ENCODE measurements around the gene ZNF684. TPM values are rescaled to one million over a fixed set of nuclear protein-coding genes. Genes with fewer than 3 reads are reported as not detected.

The ZNF684 gene
- total RNA-seq = 1.5 and 4.3 TPM in 2 replicates

DNA sequence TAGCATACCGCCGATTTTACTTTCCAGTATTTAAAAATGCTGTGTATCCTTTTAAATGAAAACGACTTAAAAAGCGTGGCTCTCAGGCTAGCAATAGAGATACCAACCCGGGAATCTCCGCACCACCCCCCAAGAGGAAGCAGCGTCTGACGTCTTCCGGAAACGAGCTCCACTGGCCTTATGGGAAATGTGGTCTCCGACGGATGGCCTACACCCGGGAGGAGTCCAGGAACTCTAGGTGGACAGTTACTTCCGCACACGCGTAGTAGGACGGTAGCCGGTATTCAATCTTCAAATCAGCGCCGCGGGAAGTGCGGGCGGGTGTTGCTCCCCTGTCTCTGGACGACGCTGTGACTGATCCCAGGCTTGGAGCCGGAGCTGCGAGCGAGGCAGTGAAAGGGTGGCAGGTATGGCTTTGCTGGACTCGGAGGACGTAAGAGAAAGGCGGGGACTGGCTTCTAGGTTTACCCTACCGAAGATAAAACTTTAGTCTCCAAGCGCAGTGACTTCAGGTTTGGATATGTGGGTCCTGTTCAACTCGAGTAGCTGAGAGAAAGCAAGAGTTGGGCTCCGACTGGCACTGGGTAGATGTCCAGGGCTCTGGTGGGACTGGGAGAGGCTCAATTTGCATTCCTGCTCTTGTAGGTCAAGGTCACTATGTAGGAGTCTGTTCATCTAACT is at the start of gene ZNF684:
ZNF684 (plus strand) TSS at position 257 of the 681 bp plus-strand sequence. CDS start 1,530 bp downstream, outside the sequence.

DNA sequence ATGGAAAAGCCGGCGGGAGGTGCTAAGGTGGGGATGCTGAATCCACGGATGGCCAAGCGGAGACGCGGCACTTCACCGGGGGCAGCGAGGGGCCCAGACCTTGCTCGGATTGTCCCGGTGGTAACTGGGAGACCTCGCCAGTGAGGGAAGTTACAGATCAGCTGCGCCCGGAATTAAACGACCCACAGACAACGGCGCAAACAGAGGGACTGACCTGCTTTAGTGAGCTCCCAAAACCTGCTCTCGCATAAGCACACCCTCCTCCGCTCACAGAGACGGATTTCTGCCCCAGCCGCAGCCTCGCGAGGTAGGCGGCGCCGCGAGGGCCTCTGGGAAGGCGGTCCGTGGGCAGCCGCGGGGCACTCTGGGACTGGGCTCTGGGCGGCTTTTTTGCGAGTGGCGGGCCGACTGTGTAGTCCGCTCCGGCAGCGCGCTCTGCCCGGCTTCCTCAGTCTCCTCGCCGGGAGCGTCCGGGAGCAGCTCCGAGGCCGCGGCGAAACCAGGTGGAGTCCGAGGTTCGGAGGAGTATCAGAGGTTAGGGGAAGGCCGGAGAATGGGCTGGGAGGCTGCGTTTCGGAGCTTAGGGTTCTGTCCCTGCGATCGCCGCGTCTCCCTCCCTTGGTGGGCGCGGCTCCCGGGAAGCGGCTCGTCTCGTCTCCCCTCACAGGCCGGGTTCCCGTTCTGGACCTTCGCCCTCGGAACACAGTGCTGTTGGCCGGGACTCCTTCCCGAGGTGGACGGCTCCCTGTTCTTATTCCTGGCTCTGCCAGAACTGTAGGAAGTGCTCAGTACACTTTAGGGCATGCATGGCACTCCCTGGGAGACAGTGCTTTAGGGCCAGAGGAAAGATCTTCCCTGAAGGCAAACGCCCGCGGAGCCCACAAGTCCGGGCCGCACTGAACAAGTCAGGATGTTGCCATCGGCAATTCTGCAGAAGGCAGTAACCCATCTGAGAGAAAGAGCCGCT is 22.8 kb upstream of the ZNF684 start, which contains the start of gene EXO5:
EXO5 (plus strand) TSS at position 393 of the 967 bp plus-strand sequence. CDS start 5,778 bp downstream, outside the sequence.

Other genes starting within 250 kb of the ZNF684 start
- 2.2 and 4.2 TPM in 2 replicates for gene COL9A2, start 214.4 kb upstream of the ZNF684 start, total RNA-seq
- gene SMAP2, start 157.9 kb upstream of the ZNF684 start, total RNA-seq = 8.7 and 14.6 TPM in 2 replicates
- gene ZFP69B, start 81.2 kb upstream of the ZNF684 start, total RNA-seq = 1.6 and 4.7 TPM in 2 replicates
- 2.1 and 2.5 TPM in 2 replicates for gene ZFP69, start 54.3 kb upstream of the ZNF684 start, total RNA-seq
- 2.1 and 6.8 TPM in 2 replicates for gene EXO5, start 22.9 kb upstream of the ZNF684 start, total RNA-seq
- gene RIMS3, start 134.0 kb downstream of the ZNF684 start, total RNA-seq = 0.82 and 1.2 TPM in 2 replicates
- 20.9 and 21.5 TPM in 2 replicates for gene NFYC, start 160.1 kb downstream of the ZNF684 start, total RNA-seq

Measured in pericardium fibroblast (primary cell).